Chondrocyte (in vitro differentiated cells): ENCODE results near the gene ENTPD8. TPM values are rescaled to one million over a fixed set of nuclear protein-coding genes. Genes with fewer than 3 reads are reported as not detected.
A peak's percentile ranks its signal among the peaks of the same experiment; 100 is the strongest.

Experiments used
- DNase-seq: peaks from one replicate; pipeline ENCODE4 v3.0.0; 2021; ENCODE audit warnings: mixed read lengths, low spot score
- H3K27ac Mint-ChIP-seq: one replicate; pipeline ENCODE4 v1.8.0; 2021; ENCODE audit warnings: mild to moderate bottlenecking, moderate library complexity, mixed read lengths; ENCODE audit not compliant: unreplicated experiment
- H3K27me3 Mint-ChIP-seq: 2 replicates; pipeline ENCODE4 v1.8.0; 2021; ENCODE audit warnings: low read depth, mixed read lengths
- H3K36me3 Mint-ChIP-seq: 2 replicates; pipeline ENCODE4 v1.8.0; 2021; ENCODE audit warnings: low read depth, mixed read lengths
- H3K4me1 Mint-ChIP-seq: 2 replicates; pipeline ENCODE4 v1.8.0; 2021; ENCODE audit warnings: low read depth, mild to moderate bottlenecking, mixed read lengths
- H3K4me3 Mint-ChIP-seq: one replicate; pipeline ENCODE4 v1.8.0; 2021; ENCODE audit warnings: mild to moderate bottlenecking, moderate library complexity, mixed read lengths; ENCODE audit not compliant: unreplicated experiment
- H3K9me3 Mint-ChIP-seq: 2 replicates; pipeline ENCODE4 v1.8.0; 2021; ENCODE audit warnings: low read depth, mixed read lengths
- CTCF ChIP-seq: fragments of 200-600 bp; sonication (generic); IDR thresholded peaks from 2 replicates; pipeline ENCODE4 v1.5.0; 2021; ENCODE audit warnings: antibody characterized with exemption, mild to moderate bottlenecking, moderate library complexity
- total RNA-seq: library from RNA; stranded (reverse); gene quantifications from 3 replicates; pipeline ENCODE4 v1.2.1, GENCODE V29; 2021

Gene ENTPD8
- total RNA-seq, 1 donor from 2014 or later = 0.10 TPM

- DNase-seq = no peak
- no peaks in the 10 kb centered on the region for H3K27me3 Mint-ChIP-seq
- H3K36me3 Mint-ChIP-seq = peaks cover 2% of the 10 kb centered on the region
- H3K9me3 Mint-ChIP-seq = no peaks in the 10 kb centered on the region
- no peak for TF ChIP-seq CTCF
- H3K27ac Mint-ChIP-seq = peak overlapping the region; percentile 19
- no peak overlapping the region for H3K4me3 Mint-ChIP-seq
- H3K4me1 Mint-ChIP-seq = peaks cover 20% of the 10 kb centered on the region
Measured at GRCh38 chr9:137482094-137482781, 41.1 kb upstream of the ENTPD8 start.

GRCh38 chr9:137480686-137481683, 39.8 kb upstream of the ENTPD8 start:
- Mint-ChIP-seq H3K27ac (no peak overlapping the region), H3K27me3 (no peaks in the 10 kb centered on the region), H3K9me3 (peaks cover 6% of the 10 kb centered on the region), H3K4me1 (peaks cover 20% of the 10 kb centered on the region), H3K4me3 (no peak overlapping the region), H3K36me3 (peaks cover 5% of the 10 kb centered on the region)
- no peak for TF ChIP-seq CTCF
- peak; percentile 92 for DNase-seq

GRCh38 chr9:137479892-137480685, 38.9 kb upstream of the ENTPD8 start:
- Mint-ChIP-seq H3K36me3 (peaks cover 10% of the 10 kb centered on the region), H3K4me3 (no peak overlapping the region), H3K27me3 (no peaks in the 10 kb centered on the region), H3K9me3 (peaks cover 11% of the 10 kb centered on the region), H3K27ac (no peak overlapping the region), H3K4me1 (peaks cover 20% of the 10 kb centered on the region)
- DNase-seq = no peak
- TF ChIP-seq CTCF = no peak

GRCh38 chr9:137478962-137479861, 38.1 kb upstream of the ENTPD8 start:
- Mint-ChIP-seq H3K36me3 (peaks cover 12% of the 10 kb centered on the region), H3K9me3 (peaks cover 14% of the 10 kb centered on the region), H3K4me1 (peaks cover 20% of the 10 kb centered on the region), H3K27me3 (no peaks in the 10 kb centered on the region), H3K4me3 (no peak overlapping the region), H3K27ac (peak overlapping the region; percentile 34)
- no peak for TF ChIP-seq CTCF
- DNase-seq = no peak
